HEK293 (cell line): ENCODE measurements around the gene TTC39C.

Source experiments
- CTCF ChIA-PET: fragments of 350-600 bp; formaldehyde crosslinking; extraction: SDS; loops from one replicate; lab custom pipeline; 2021; ENCODE audit warnings: antibody characterized with exemption; lab: Yijun Ruan, JAX
- POLR2A ChIA-PET: fragments of 300-600 bp; formaldehyde crosslinking; extraction: SDS; loops from one replicate; lab custom pipeline; 2020; ENCODE audit warnings: antibody characterized with exemption, inconsistent platforms; lab: Yijun Ruan, JAX
- H3K27ac ChIP-seq: fragments of 200-500 bp; sonication (Bioruptor generic); 2 replicates; pipeline ENCODE4 v1.5.1; 2014; ENCODE audit warnings: low read depth, low read length, control low read depth, inconsistent platforms; ENCODE audit errors: extremely low read depth
- H3K36me3 ChIP-seq, 2 experiments: fragments of 200-500 bp in 1 of 2; sonication (Bioruptor generic) in 1 of 2; 1 replicate in 1 of 2; 2 replicates in 1 of 2; pipeline ENCODE4 v1.5.1; 2014 to 2017; ENCODE audit warnings: inconsistent platforms in 2 of 2, low read length in 2 of 2; ENCODE audit not compliant: control insufficient read depth in 2 of 2, insufficient read depth in 1 of 2
- H3K4me1 ChIP-seq: fragments of 200-500 bp; sonication (Bioruptor generic); 2 replicates; pipeline ENCODE4 v1.5.1; 2014; ENCODE audit warnings: mild to moderate bottlenecking, low read length, inconsistent platforms; ENCODE audit not compliant: control insufficient read depth, insufficient read depth
- H3K4me3 ChIP-seq: 2 replicates; pipeline ENCODE4 v1.5.1; 2011; ENCODE audit warnings: low read depth, mild to moderate bottlenecking, control low read depth, low read length, moderate library complexity
- H3K9me3 ChIP-seq: fragments of 200-500 bp; sonication (Bioruptor generic); 2 replicates; pipeline ENCODE4 v1.5.1; 2014; ENCODE audit warnings: low read depth, low read length, inconsistent platforms; ENCODE audit not compliant: control insufficient read depth, insufficient read depth
- MEIS1 ChIP-seq: sonication (generic); formaldehyde crosslinking; IDR thresholded peaks from 2 replicates; pipeline ENCODE4 v1.8.1; 2022; ENCODE audit warnings: missing genetic modification reagents, mild to moderate bottlenecking, borderline replicate concordance
- PRDM1 ChIP-seq: fragments of 450-650 bp; formaldehyde crosslinking; IDR thresholded peaks from 2 replicates; pipeline ENCODE4; 2016; ENCODE audit warnings: missing biosample characterization, missing genetic modification characterization
- PRDM2 ChIP-seq: fragments of 450-650 bp; formaldehyde crosslinking; IDR thresholded peaks from 2 replicates; pipeline ENCODE4 v1.5.1; 2016; ENCODE audit warnings: missing biosample characterization, missing genetic modification characterization, borderline replicate concordance
- PRDM4 ChIP-seq: fragments of 450-650 bp; formaldehyde crosslinking; IDR thresholded peaks from 2 replicates; pipeline ENCODE4 v1.5.1; 2017; ENCODE audit warnings: missing biosample characterization, missing genetic modification characterization
- SP7 ChIP-seq: fragments of 450-650 bp; formaldehyde crosslinking; IDR thresholded peaks from 2 replicates; pipeline ENCODE4 v1.5.1; 2016; ENCODE audit warnings: missing biosample characterization, missing genetic modification characterization
- ZBTB17 ChIP-seq: fragments of 450-650 bp; formaldehyde crosslinking; IDR thresholded peaks from 2 replicates; pipeline ENCODE4 v1.5.1; 2016; ENCODE audit warnings: missing biosample characterization, missing genetic modification characterization
- ZBTB48 ChIP-seq: fragments of 450-650 bp; formaldehyde crosslinking; IDR thresholded peaks from 2 replicates; pipeline ENCODE4 v1.5.1; 2016; ENCODE audit warnings: missing biosample characterization, missing genetic modification characterization
- ZBTB7A ChIP-seq: fragments of 450-650 bp; formaldehyde crosslinking; IDR thresholded peaks from 2 replicates; pipeline ENCODE4 v1.5.1; 2016; ENCODE audit warnings: low read depth, missing biosample characterization, missing genetic modification characterization
- ZNF214 ChIP-seq: fragments of 450-650 bp; formaldehyde crosslinking; IDR thresholded peaks from 2 replicates; pipeline ENCODE4 v1.5.1; 2017; ENCODE audit warnings: missing biosample characterization, mild to moderate bottlenecking, missing genetic modification characterization, borderline replicate concordance
- ZNF335 ChIP-seq: fragments of 450-650 bp; formaldehyde crosslinking; conservative IDR thresholded peaks from 2 replicates; pipeline ENCODE4 v1.5.1; 2016; ENCODE audit warnings: missing biosample characterization, missing genetic modification characterization
- ZNF366 ChIP-seq: fragments of 450-650 bp; formaldehyde crosslinking; conservative IDR thresholded peaks from 2 replicates; pipeline ENCODE4 v1.5.1; 2016; ENCODE audit warnings: missing biosample characterization, missing genetic modification characterization
- ZNF398 ChIP-seq: fragments of 450-650 bp; formaldehyde crosslinking; IDR thresholded peaks from 2 replicates; pipeline ENCODE4 v1.5.1; 2017; ENCODE audit warnings: missing biosample characterization, missing genetic modification characterization
- ZNF404 ChIP-seq: fragments of 450-650 bp; formaldehyde crosslinking; IDR thresholded peaks from 2 replicates; pipeline ENCODE4 v1.5.1; 2017; ENCODE audit warnings: missing biosample characterization, missing genetic modification characterization
- ZNF48 ChIP-seq: fragments of 450-650 bp; formaldehyde crosslinking; IDR thresholded peaks from 2 replicates; pipeline ENCODE4 v1.5.1; 2016; ENCODE audit warnings: missing biosample characterization, missing genetic modification characterization
- ZNF596 ChIP-seq: fragments of 450-650 bp; IDR thresholded peaks from 2 replicates; pipeline ENCODE4 v1.5.0; 2018; ENCODE audit warnings: missing biosample characterization, mild to moderate bottlenecking, missing genetic modification characterization, moderate library complexity
- ZNF670 ChIP-seq: fragments of 450-650 bp; formaldehyde crosslinking; IDR thresholded peaks from 2 replicates; pipeline ENCODE4 v1.5.1; 2016; ENCODE audit warnings: missing biosample characterization, missing genetic modification characterization, low read depth
- ZNF701 ChIP-seq: fragments of 450-650 bp; formaldehyde crosslinking; IDR thresholded peaks from 2 replicates; pipeline ENCODE4 v1.5.1; 2016; ENCODE audit warnings: missing biosample characterization, missing genetic modification characterization
- ZNF777 ChIP-seq: fragments of 450-650 bp; formaldehyde crosslinking; IDR thresholded peaks from 2 replicates; pipeline ENCODE4 v1.5.1; 2017; ENCODE audit warnings: missing biosample characterization, missing genetic modification characterization, borderline replicate concordance

The TTC39C gene

GRCh38 chr18:24015639-24016631 lies 1.4 kb downstream of the TTC39C start:
- ChIA-PET CTCF (interaction anchor here (1.4 to 2.3 kb wide), 5 partner anchors 13 to 104 kb away, joined by 3 to 11 read pairs (median 6); no protein-coding TSS in a partner anchor), POLR2A (no interaction called here)
- peaks cover 4% of the 10 kb centered on the region for H3K4me1 ChIP-seq
- no peak for TF ChIP-seq ZNF701 (tag by site-specific recombination)
- TF ChIP-seq PRDM1 (tag by site-specific recombination): peak; percentile 90
- no peak for TF ChIP-seq ZNF398
- no peak for TF ChIP-seq ZNF404
- peak; percentile 67 for TF ChIP-seq ZNF366
- TF ChIP-seq ZNF48 (tag by site-specific recombination): no peak
- TF ChIP-seq PRDM2: no peak
- no peak for TF ChIP-seq ZBTB48 (tag by site-specific recombination)
- peak; percentile 98 for TF ChIP-seq ZNF214 (tag by site-specific recombination)
- no peak for TF ChIP-seq ZBTB7A
- TF ChIP-seq MEIS1 (CRISPR knock-in tag): no peak
- TF ChIP-seq ZBTB17 (tag by site-specific recombination): no peak
- TF ChIP-seq ZNF335 (tag by site-specific recombination): peak; percentile 72; the same call in 1 of the 2 replicates
- no peak for TF ChIP-seq ZNF596 (tag by site-specific recombination)
- TF ChIP-seq PRDM4 (tag by site-specific recombination): peak; percentile 84
- no peak for TF ChIP-seq SP7
- no peak for TF ChIP-seq ZNF670 (tag by site-specific recombination)
- TF ChIP-seq ZNF777 (tag by site-specific recombination): 0 out of 2 replicates have a peak, but pooled peaks have one; percentile 27
- no peaks in the 10 kb centered on the region for H3K36me3 ChIP-seq
- H3K9me3 ChIP-seq: no peaks in the 10 kb centered on the region
- peak overlapping the region; percentile 58 for H3K4me3 ChIP-seq
- H3K27ac ChIP-seq: peak overlapping the region; percentile 86; the same call in 1 of the 2 replicates
